DND-41 (cell line): ENCODE results near the gene RELN.

Source experiments
- CTCF ChIP-seq: IDR thresholded peaks from 2 replicates; pipeline ENCODE4 v1.5.1; 2012; ENCODE audit warnings: borderline replicate concordance, low read length, moderate library complexity, mild to moderate bottlenecking; ENCODE audit not compliant: poor library complexity, severe bottlenecking; ENCODE audit errors: extremely low read depth
- EZH2 ChIP-seq: IDR thresholded peaks from 3 replicates; pipeline ENCODE4 v1.6.1; 2012; ENCODE audit warnings: borderline replicate concordance, low read depth, mild to moderate bottlenecking, moderate library complexity, low read length, inconsistent platforms; ENCODE audit not compliant: severe bottlenecking

- TF ChIP-seq CTCF, result no peak
- TF ChIP-seq EZH2, result no peak
Observed at GRCh38 chr7:103542470-103542869, 447.0 kb downstream of the RELN start.
